NOMO-1 treated with dmso at 0.1 percent for 144 hours (cell line): ENCODE results near the gene RNF145.

Experiments used
- DNase-seq: peaks from one replicate; lab custom pipeline; 2025; ENCODE audit not compliant: unreplicated experiment; lab: John Stamatoyannopoulos, UW

Gene RNF145

DNA sequence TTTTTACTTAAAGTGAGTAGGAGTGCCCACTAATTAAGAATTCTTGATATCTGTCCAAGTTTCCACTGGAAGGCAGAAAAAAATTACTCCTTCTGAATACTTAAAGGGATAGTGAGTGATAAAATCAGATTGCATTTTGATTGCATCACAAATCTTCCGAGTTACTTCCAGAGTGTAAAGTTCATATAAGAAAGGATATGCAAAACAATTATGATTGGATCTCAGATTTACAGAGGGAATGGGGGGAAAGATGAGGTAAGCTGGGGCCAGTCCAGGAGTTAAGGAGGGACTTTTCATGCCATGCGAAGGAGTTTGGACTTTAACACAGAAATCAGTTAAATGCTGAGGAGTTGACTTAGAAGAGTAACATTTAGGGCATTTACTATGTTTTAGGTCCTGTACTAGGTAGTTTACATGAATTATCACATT is 9.3 kb upstream of the RNF145 start:
- no peak for DNase-seq

DNA sequence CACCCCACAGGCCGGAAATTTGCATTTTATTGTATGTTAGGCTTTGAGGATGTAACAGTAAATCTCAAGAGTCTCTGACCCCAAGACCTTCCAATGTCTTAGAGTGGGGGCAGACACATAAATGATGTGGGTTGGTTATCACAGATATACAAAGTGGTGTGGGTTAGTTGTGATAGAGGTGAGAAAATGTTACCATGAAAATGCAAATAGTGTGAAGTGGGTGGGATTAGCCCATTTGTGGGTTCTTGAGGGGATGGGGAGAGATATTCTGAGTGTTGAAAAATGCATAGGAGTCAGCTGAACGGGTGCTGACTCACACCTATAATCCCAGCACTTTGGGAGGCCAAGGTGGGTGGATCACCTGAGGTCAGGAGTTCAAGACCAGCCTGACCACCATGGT is 7.9 kb upstream of the RNF145 start:
- DNase-seq = no peak

DNA sequence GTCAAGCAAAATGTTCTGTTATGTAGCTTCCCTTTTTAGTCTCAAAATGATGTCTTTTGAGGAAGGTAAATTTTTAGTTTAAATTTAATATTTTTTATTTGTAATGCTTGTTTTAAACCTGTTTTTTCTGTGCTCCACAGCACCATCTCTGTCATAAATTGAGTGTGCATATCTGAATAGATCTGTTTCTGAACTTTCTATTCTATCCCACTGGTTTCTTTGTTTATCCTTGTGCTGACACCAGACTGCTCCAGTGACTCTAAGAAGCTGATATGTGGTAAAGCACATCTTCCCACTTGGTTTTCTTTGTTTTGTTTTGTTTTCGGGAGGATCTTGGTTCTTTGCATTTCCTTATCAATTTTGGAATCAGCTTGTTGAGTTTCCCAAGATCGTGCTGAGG is 7.1 kb upstream of the RNF145 start:
- no peak for DNase-seq

DNA sequence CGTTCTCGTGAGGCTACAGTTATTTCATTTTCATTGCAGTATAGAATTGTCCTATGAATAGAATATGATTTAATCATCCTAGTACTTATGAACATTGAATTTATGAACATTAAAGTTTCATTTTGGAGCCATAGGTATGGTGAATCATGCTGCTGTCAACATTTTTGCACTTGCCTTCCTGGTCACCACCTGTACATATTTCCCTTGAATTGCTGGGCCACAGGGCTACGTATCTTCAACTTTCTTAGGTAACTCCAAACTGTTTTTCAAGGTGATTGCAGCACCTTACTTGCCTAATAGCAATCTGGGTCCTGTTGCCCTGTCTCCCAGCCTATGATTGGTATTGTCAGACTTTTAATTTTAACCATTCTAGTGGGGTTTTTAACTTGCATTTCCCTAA is 6.5 kb upstream of the RNF145 start:
- DNase-seq = no peak

DNA sequence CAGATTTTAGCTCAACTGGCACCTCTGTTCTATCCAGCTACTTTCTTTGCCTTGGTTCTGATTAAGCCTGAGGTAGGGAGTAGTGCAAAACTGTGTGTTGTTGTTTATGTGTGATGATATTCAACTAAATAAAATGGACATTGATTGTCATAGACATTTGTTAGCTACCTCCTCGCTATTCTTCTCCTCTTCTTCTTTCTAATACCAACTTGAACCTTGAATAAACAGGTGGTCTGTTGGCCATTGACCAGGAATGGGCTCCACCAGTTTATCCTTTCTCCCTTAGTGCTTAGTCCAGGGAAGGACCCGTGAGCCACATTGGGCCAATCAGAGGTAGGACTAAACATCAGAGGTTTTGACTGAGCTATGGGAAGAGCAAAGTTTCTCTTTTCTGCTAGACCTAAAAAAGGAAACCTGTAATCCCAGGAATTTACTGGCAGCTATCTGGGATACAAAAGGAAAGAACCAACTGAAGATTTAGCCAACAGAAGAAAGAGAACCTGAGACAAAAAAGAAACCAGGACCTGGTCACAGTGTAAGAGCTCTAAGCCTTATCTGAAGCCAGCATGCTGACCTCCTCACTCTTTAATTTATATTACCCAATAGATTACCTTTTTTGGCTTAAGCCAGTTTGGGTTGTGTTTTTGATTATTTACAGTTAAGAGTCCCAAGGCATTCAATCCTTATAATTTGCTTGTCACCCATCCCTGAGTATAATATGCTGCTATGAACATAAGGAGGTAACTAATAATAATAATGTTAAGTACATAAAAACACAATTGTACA is 5.3 kb upstream of the RNF145 start:
- DNase-seq = no peak

DNA sequence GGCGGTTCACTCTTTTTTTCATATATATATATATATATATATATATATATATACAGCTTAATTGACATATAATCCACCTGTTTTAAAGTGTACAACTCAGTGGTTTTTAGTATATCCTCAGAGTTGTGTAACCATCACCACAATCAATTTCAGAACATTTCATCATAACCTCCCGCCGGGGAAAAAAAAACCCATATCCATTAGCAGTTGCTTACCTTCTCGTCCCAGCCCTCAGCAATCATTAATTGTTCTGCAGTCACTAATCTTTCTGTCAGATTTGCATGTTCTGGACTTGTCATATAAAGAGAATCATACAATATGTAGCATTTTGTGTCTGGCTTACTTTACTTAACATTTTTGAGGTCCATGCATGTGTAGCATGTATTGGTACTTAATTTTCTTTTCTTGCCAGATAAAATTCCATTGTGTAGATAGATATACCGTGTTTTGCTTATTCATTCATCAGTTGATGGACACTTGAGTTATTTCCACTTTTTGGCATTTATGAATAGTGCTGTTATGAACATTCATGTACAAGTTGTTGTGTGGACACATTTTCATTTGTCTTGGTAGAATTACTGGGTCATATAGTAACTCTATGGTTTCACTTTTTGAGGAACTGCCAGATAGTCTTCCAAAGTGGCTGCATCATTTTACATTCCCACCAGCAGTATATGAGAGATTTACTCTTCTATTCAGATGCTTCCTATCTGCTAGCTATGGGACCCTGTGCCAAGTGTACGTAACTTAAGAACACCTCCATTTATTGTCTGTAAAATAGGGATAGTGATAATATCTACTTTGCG is 3.5 kb upstream of the RNF145 start:
- peak; percentile 42 for DNase-seq

DNA sequence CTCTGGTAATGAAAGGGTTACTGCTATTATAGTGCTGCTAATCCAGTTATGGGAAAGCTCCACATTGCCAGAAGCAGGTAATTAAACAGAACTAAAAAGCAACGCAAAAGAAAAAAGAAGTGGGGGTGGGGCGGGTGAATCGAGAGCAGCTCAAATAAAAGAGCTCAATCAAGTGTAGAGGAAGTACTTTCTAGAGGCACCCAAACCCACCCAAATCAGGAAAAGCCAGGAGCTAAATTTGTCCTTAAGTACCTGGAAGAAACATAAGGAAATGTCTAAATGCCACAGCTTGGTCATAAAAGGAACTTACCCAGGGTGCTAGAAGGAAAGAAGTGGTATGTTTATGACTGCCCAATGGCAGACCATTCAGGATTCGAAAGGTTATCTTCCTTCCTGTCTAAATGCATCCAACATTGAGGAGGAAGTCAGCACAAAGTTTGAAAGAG is 2.4 kb upstream of the RNF145 start:
- DNase-seq = peak; percentile 9

DNA sequence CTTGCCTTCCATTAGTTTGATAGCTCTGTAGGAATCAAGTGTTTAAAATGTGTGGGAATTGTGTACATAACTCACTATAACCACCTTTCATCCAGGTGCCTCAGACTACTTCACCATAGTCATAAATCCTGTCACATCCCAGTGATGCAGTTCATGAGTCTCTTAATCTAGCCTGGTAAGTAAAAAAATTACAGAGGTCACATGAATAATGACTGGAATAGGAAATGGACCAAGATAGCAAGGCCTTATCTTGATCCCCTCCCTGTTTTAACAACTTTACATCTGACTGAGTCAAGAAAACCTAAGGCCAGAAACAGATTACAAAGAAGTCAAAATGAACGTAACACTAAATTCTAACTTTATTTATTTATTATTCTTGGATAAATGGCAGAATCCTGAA is 1.5 kb upstream of the RNF145 start:
- DNase-seq = no peak

DNA sequence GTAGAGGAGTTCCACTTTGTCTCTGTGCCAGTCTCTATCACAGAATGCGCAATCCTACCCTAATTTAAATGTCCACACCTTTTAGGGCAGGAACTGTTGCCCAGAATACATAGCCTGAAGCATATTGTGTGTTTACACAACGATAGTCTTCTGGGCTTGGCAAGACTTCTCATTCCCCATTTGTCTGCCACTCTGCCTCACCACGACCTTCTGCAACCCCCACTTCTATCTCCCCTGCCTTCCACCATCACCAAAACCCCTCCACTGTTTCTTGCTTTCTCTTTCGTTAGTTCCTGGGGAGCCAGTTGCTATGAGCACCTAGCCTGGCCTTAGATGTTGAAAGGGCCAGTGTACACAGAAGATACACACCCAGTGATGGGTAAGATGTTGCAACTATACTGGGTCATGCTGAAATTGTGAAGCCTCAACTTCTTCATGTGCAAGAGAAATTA is 883 bp upstream of the RNF145 start:
- peak; percentile 59 for DNase-seq

DNA sequence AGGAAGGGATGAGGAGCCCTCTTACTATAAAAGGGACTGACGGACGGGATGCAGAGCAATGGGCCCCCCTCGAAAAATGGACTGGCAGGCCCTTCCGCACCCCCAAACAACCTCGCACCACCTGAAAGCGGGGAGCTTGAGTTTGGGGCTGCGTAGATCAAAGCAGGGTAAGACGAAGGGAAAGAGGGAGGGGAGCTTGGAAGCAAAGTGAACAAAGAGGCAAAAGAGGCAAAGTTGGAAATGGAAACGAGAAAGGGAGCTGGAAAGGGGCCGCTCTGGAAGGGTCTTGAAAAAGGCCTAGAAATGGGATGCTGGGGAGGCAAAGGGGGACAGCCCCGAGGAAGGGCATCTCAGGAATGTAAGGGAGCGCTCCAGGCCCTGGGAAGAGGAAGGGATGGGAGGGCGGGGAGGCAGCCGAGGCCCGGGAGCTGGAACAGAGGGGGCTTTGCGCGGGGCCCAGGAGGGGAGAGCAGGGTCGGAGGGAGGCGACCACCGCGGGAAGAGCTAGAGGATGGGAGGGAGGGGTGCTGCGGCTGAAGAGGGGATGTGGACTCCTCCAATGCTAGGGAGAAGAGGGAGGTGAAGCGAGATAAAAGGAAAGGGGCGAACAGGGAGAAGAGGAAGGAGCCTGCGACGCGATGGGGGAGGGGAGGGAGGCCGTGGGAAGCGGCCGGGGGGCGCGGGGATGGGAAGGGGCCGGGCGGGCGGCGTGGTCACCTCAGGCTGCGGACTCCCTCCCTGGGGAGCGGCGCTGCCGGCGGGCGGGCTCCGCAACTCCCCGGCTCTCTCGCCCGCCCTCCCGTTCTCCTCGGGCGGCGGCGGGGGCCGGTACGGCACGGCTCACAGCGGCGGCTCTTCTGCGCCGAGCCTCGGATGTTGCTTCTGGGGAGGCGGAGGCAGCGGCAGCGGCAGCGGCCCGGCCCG is 577 bp downstream of the RNF145 start:
- DNase-seq = no peak

DNA sequence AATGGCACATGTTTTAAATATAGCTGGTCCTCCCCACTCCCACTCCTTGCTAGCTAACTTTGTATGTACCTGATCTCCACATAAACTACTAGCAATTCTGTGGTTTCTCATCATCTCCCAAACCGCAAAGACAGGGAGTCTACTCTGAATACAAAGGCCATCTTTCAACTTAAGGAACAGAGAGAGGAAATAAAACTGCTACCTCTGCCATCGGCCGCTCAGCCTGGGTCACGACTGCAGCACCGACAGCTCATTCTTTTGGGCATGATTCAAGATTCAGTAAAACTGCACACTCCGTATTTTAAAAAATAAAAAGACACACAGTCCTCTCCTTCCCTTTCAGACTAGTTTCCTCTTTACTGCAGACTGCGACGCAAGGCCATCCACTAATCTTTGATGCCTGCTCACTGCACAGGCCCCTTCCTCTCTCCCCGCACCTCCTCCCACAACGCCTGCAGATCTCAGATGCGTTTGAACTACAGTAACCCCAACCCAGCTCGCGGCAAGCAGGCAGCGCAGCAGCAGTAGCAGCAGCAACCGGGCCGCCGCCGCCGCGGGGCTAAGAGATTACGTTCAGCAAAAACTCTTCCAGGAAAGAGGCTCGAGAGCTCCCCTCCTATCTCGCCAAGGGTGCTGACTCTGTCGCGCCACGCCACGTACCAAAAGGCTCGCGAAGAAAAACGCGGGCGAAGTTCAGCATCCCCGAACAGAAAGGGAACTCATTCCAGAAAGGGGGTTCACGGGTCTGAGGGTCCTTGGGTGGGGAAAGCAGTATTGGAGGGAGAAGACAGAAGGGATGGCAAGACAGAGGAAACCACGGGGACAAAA is 1.5 kb downstream of the RNF145 start:
- DNase-seq = peak; percentile 60

DNA sequence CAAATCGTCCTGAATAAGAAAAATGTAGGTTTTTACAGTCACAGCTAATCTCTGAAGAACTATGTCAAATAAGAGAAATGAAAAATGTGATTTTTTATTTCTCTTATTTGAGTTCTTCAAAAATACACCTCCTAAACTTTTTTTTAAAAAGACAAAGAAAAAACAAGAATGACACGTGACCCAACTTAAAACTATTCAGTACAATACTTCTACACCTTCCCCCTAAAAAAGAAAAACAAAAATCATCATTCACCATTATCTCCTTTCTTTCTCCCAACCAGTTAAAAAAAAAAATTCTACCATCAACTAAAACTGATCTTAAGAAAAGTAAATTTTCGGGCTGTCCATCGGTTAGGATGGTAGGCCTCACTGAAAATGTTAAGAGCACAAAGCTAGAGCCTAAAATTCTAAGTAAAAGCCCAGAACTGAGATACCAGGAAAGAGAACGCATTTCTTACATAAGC is 2.1 kb downstream of the RNF145 start:
- DNase-seq = no peak

DNA sequence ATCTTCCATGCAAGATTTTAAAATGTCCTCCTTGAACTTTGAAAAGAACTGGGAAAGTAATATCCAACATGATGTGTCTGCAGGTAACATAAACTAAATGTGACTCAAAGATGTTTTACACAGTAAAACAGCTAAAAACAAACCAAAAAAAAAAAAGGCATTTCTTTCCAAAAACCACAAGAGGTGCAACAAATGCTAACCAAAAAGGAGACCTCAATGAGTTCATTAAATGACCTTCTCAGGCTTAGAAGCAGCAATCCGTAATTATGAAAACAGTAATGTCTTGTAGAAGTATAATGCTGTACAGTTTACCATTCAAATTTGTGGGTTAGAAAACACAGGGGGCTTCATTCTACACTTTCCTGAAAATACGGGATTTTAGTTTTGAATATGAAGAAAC is 2.5 kb downstream of the RNF145 start:
- no peak for DNase-seq

DNA sequence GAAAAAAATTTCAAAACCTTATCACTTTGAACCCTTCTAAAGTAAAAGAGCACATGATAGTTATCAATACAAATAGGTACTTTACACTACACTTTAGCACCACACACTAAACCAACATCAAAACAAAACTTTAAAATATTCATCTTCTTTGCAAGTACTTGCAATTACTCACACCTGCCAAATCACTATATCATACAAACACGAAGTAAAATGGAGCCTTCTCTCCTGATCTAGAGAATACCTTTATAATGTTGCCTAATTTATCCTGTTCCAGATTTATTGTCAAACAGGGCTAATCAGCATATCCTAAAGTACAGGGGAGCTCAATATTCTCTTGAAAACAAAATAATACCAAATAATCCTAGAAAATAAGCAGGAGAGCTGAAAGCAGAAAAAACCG is 3.0 kb downstream of the RNF145 start:
- no peak for DNase-seq

DNA sequence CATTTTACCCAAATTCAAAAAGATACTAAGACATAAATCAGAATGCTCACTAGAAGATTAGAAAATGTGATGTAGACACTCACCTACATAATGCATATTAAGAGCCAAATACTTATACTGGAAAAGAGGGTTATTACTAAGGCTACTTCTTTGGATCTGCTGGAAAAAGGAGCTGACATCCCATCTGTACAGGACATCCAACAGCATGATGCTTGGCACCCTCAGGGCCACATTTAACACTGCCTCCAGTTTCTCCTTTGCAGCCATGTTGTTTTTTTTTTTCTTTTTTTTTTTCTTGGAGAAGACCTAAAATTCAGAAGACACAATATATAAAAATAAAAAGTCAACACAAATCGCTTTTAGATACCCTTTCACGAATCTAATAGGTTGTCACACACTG is 6.0 kb downstream of the RNF145 start:
- DNase-seq = no peak

DNA sequence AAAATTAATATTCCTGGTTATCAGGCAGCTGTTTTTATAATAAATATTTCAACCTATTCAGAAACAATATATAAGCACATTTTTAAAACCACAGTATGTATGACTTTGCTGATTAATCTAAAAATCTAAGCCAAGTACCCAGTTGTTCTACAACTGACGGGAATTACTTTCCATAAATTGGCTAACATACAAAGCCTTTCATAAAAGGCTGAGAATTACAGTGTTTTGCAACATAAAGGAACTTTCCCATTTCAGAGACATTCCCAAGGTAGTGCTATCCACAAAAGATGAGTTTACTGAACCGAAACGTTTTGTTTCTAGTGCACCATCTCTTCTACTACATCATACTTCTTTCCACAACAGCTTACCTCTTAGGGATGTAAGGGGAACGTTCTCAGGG is 7.2 kb downstream of the RNF145 start:
- no peak for DNase-seq

DNA sequence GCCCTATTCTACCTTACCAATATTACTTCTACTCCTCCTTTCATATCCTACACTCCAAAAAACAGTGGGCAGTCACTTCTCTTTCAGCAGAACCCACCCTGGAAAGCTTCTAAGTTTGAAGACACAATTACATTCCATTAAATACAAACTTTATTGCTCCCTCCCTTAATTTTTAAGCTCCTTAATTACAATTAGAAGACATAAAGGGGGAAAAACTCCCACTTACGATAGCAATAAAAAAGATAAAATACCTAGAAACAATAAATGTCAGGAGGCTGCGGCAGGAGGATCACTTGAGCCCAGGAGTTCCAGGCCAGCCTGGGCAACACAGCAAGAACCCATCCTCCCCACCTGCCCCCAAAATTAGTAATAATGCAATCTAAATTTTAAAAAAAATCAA is 9.6 kb downstream of the RNF145 start:
- DNase-seq = no peak

DNA sequence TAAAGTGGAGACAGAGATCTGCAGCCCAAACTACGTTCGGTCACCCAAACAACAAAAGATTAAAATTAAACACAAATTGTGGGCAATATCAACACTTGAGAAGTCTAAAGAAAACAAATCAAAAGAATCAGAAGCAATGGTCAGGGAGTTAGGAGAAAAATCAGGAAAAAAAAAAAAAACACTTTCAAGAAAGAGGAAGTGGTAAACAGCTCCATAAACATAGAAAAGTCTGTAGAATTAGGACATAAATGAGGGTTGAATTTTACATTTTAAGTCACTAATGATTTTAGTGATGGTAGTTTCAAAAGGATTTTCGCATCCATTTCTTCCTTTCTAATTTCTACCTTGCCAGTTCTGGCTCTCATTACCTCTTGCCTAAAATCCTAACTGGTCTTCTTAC is 10.1 kb downstream of the RNF145 start:
- no peak for DNase-seq

DNA sequence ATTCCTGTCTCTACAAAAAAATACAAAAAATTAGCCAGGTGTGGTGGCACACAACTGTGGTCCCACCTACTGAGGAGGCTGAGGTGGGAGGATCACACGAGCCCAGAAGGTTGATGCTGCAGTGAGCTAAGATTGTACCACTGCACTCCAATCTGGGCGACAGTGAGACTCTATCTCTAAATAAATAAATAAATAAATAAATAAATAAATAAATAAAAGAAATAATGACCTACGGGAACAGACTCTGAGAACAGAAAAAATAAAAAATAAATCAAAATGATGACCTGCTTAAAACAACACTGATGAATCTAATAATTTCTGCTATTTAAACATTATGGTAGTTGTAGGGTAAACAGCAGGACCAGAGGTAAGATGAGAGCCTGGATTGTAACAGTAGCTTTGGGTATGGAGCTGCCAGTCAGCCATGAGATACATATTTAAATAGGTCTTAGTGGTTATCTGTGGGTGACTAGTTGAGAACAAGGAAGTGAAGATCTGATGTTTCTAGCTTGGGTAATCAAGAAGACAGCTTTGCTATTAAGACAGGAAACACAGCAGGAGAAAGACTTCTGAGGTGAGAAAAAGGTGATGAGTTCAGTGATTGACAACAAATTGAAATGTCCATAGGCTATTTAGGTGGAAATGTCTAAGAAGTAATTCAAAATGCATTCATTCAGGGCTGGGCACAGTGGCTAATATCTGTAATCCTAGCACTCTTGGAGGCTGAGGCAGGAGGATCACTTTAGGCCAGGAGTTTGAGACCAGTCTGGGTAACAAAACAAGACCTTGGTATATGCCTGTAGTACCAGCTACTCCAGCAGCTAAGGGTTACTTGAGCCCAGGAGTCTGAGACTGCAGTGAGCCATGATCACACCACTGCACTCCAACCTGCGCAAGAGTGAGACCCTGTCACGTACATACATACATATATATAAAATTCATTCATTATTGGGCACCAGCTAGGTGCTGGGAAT is 11.0 kb downstream of the RNF145 start:
- DNase-seq = peak; percentile 9
